ENCODE results near the gene CRKL.

CRKL gene

DNA sequence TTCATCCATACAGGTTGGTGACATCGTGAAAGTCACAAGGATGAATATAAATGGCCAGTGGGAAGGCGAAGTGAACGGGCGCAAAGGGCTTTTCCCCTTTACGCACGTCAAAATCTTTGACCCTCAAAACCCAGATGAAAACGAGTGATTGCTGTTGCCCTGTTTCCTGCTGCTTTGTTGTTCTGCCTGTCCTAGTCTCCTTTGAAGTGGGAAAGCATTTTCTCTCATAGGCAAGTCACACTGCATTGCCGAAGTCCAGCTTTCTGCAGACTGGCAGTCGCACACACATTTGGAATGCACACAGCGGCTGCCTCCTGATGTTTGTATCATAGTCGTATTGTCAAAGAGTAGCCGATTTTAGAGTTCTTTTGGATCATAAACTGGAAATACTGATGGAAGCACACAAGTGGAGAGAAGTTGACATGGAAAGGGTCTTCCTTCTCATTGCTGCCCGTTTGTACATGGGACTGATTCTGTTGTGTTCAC lies 32.5 kb downstream of the CRKL start:
- Histone ChIP-seq H3K9me3 (ENCODE audit: insufficient read depth, low read length, severe bottlenecking) (no peaks in the 10 kb centered on the region), H3K4me1 (ENCODE audit: insufficient read depth, low read length) (no peaks in the 10 kb centered on the region), H3K9ac (ENCODE audit: low read depth, low read length) (no peak overlapping the region), H3K4me3 (ENCODE audit: low read depth in 1 of 2, low read length in 2 of 2) (no peak overlapping the region), H2AFZ (ENCODE audit: low read depth, low read length) (no peak overlapping the region), H3K36me3 (ENCODE audit: insufficient read depth, low read length) (peaks cover 88% of the 10 kb centered on the region), H3K4me2 (ENCODE audit: insufficient read depth, low read length) (no peak overlapping the region), H4K20me1 (ENCODE audit: insufficient read depth, low read length) (peaks cover 95% of the 10 kb centered on the region), H3K79me2 (ENCODE audit: insufficient read depth, low read length) (peaks cover 71% of the 10 kb centered on the region), H3K27me3 (ENCODE audit: insufficient read depth, low read length, poor library complexity) (no peaks in the 10 kb centered on the region), H3K27ac (ENCODE audit: low read length) (no peak overlapping the region)
- TF ChIP-seq, protein P1, sequence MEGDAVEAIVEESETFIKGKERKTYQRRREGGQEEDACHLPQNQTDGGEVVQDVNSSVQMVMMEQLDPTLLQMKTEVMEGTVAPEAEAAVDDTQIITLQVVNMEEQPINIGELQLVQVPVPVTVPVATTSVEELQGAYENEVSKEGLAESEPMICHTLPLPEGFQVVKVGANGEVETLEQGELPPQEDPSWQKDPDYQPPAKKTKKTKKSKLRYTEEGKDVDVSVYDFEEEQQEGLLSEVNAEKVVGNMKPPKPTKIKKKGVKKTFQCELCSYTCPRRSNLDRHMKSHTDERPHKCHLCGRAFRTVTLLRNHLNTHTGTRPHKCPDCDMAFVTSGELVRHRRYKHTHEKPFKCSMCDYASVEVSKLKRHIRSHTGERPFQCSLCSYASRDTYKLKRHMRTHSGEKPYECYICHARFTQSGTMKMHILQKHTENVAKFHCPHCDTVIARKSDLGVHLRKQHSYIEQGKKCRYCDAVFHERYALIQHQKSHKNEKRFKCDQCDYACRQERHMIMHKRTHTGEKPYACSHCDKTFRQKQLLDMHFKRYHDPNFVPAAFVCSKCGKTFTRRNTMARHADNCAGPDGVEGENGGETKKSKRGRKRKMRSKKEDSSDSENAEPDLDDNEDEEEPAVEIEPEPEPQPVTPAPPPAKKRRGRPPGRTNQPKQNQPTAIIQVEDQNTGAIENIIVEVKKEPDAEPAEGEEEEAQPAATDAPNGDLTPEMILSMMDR (IDR thresholded peaks at IDR 0.05; ENCODE audit: borderline replicate concordance, extremely low read depth, low read length, poor library complexity, severe bottlenecking): no peak
- no peak for TF ChIP-seq EZH2 (IDR thresholded peaks at IDR 0.05; ENCODE audit: borderline replicate concordance, low read depth, low read length, severe bottlenecking)
- no peak for DNase-seq
- no peak for ATAC-seq (ENCODE audit: insufficient read depth, low read depth)

DNA sequence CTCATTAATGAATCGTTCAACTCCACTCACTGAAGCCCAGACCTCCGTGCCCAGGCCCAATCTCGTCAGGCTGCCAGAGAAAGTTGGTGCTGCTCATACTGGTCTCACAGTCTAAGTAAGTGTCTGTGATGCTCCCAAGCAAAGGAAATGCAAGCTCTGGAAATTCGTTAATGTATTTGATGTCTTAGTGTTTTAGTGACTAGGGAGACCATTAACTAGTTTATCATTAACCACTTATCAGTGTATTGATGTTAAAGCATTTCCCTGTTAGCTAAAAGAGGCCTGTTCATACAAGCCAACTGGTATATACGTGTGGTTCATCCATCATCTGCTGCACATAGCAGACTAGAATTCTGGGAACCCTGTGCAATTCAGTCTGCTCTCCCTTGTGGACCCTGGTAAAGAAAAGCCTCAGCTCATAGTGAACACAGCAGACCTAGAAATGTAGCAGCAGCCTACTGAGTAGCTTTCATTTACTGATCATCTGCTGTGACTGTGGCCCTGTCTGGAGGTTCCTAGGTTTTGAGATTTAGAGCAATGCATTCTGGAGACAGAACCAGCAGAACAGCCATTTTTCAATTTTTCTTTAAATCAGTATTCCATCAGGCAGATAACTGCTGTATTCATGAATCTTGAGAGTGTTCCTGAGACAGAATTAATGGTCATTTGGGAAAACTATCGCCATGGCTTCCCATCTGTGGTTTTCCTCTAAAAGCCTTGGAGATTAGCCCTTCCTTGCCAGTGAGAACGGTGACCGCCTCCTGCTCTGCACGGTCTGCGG lies 34.1 kb downstream of the CRKL start:
- Histone ChIP-seq H4K20me1 (ENCODE audit: insufficient read depth, low read length) (peaks cover 82% of the 10 kb centered on the region), H3K27ac (ENCODE audit: low read length) (no peak overlapping the region), H3K27me3 (ENCODE audit: insufficient read depth, low read length, poor library complexity) (no peaks in the 10 kb centered on the region), H3K4me2 (ENCODE audit: insufficient read depth, low read length) (no peak overlapping the region), H3K36me3 (ENCODE audit: insufficient read depth, low read length) (peaks cover 75% of the 10 kb centered on the region), H3K79me2 (ENCODE audit: insufficient read depth, low read length) (peaks cover 55% of the 10 kb centered on the region), H3K9me3 (ENCODE audit: insufficient read depth, low read length, severe bottlenecking) (no peaks in the 10 kb centered on the region), H3K9ac (ENCODE audit: low read depth, low read length) (no peak overlapping the region), H3K4me3 (ENCODE audit: low read depth in 1 of 2, low read length in 2 of 2) (no peak overlapping the region), H3K4me1 (ENCODE audit: insufficient read depth, low read length) (no peaks in the 10 kb centered on the region), H2AFZ (ENCODE audit: low read depth, low read length) (no peak overlapping the region)
- no peak for TF ChIP-seq EZH2 (IDR thresholded peaks at IDR 0.05; ENCODE audit: borderline replicate concordance, low read depth, low read length, severe bottlenecking)
- TF ChIP-seq, protein P1 (IDR thresholded peaks at IDR 0.05; ENCODE audit: borderline replicate concordance, extremely low read depth, low read length, poor library complexity, severe bottlenecking): no peak
- DNase-seq (no peak), ATAC-seq (ENCODE audit: insufficient read depth, low read depth) (no peak)

DNA sequence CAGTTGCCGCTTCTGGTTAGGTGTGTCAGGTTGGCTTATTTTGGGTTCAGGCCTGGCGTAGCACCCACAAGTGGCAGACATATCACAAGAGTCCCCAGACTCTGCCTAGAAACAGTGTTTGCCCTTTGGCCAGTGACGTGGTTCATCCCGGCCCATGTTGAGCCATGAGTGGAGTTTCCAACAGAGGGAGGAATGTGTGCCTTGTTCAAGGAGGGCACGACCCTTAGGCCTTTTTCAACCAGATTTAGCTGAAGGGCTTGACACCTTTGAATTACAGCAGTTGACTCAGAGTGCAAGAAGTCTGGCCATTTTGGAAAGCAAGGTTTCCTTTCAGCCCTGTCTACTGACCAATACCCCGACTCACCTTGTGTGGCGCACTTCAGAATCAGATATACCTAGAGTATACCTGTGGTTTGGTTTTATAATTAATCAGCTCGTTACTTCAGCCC lies 34.7 kb downstream of the CRKL start:
- peaks cover 49% of the 10 kb centered on the region for H3K79me2 ChIP-seq (ENCODE audit: insufficient read depth, low read length)
- TF ChIP-seq, protein P1 (IDR thresholded peaks at IDR 0.05; ENCODE audit: borderline replicate concordance, extremely low read depth, low read length, poor library complexity, severe bottlenecking): no peak
- TF ChIP-seq EZH2 (IDR thresholded peaks at IDR 0.05; ENCODE audit: borderline replicate concordance, low read depth, low read length, severe bottlenecking): no peak
- H3K4me2 ChIP-seq (ENCODE audit: insufficient read depth, low read length): no peak overlapping the region
- H3K4me1 ChIP-seq (ENCODE audit: insufficient read depth, low read length): no peaks in the 10 kb centered on the region
- H3K36me3 ChIP-seq (ENCODE audit: insufficient read depth, low read length): peaks cover 69% of the 10 kb centered on the region
- no peak overlapping the region for H3K9ac ChIP-seq (ENCODE audit: low read depth, low read length)
- DNase-seq (no peak), ATAC-seq (ENCODE audit: insufficient read depth, low read depth) (no peak)
- no peaks in the 10 kb centered on the region for H3K9me3 ChIP-seq (ENCODE audit: insufficient read depth, low read length, severe bottlenecking)
- H3K4me3 ChIP-seq (ENCODE audit: low read depth in 1 of 2, low read length in 2 of 2): no peak overlapping the region
- no peak overlapping the region for H2AFZ ChIP-seq (ENCODE audit: low read depth, low read length)
- no peaks in the 10 kb centered on the region for H3K27me3 ChIP-seq (ENCODE audit: insufficient read depth, low read length, poor library complexity)
- no peak overlapping the region for H3K27ac ChIP-seq (ENCODE audit: low read length)
- H4K20me1 ChIP-seq (ENCODE audit: insufficient read depth, low read length): peaks cover 81% of the 10 kb centered on the region

Measured in DND-41 (cell line).